GM12875 (cell line): ENCODE measurements around the gene RBM39.
"Not testable (repeated sequence)": the region's sequence is repeated elsewhere in the genome, so short reads cannot be mapped to it uniquely, and the experiment has no call there.

Experiments used
- H3K4me3 ChIP-seq: one replicate; pipeline ENCODE4 v1.5.1; 2011; ENCODE audit warnings: low read depth, low read length, control low read depth
- TF ChIP-seq, protein P1 (sequence below): IDR thresholded peaks from 2 replicates; pipeline ENCODE4 v1.5.1; 2011; ENCODE audit warnings: low read depth, mild to moderate bottlenecking, control low read depth, inconsistent platforms, low read length, moderate library complexity, borderline replicate concordance; ENCODE audit not compliant: insufficient read depth

Gene RBM39

DNA sequence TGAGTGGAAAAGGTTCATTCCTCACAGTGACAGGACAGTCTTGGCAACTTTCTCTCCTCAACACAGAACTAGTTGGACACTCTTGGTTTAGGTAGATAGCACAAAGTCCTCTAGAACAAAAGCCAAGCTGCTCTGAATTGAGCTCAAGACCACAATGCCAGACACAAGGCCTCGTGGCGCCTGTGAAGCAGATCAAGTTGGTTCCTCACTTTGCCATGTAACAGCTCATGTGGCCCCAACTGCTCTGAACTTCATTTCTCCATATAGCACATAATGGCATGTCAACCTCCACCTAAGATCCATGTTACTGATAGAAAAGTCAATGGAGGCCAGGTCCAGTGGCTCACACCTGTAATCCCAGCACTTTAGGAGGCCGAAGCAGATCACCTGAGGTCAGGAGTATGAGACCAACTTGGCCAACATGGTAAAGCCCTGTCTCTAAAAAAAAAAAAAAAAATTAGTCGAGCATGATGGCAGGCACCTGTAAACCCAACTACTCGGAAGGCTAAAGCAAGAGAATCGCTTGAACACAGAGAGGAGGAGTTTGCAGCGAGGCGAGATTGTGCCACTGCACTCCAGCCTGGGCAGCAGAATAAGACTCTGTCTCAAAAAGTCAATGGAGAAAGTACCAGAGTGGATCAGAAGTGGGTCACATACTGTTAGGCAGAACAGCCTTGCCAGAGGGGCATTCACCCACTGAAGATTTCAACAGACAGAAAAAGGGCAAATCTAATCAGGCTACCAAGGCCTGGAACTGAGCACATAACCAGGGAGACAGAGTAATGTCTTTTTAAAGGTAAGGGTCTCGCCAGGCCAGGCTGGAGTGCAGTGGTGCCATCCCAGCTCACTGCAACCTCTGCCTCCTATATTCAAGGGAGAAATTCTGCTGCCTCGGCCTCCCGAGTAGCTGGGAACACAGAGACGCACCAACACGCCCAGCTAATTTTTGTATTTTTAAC lies 21.6 kb downstream of the RBM39 start:
- H3K4me3 ChIP-seq, result no peak overlapping the region
- TF ChIP-seq, protein P1, sequence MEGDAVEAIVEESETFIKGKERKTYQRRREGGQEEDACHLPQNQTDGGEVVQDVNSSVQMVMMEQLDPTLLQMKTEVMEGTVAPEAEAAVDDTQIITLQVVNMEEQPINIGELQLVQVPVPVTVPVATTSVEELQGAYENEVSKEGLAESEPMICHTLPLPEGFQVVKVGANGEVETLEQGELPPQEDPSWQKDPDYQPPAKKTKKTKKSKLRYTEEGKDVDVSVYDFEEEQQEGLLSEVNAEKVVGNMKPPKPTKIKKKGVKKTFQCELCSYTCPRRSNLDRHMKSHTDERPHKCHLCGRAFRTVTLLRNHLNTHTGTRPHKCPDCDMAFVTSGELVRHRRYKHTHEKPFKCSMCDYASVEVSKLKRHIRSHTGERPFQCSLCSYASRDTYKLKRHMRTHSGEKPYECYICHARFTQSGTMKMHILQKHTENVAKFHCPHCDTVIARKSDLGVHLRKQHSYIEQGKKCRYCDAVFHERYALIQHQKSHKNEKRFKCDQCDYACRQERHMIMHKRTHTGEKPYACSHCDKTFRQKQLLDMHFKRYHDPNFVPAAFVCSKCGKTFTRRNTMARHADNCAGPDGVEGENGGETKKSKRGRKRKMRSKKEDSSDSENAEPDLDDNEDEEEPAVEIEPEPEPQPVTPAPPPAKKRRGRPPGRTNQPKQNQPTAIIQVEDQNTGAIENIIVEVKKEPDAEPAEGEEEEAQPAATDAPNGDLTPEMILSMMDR, result no peak

DNA sequence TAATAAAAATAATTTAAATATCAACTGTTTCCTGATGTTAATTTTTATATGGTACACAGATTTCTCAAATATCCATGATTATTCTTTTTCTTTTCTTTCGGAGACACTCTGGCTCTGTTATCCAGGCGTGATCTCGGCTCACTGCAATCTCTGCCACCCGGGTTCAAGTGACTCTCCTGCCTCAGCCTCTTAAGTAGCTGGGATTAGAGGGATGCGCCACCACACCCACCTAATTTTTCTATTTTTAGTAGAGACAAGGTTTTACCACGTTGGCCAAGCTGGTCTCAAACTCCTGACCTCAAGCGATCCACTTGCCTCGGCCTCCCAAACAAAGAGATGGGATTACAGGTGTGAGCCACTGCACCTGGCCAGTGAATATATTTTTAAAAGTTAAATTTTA lies 22.3 kb downstream of the RBM39 start:
- H3K4me3 ChIP-seq, result no peak overlapping the region
- TF ChIP-seq, protein P1, result no peak

DNA sequence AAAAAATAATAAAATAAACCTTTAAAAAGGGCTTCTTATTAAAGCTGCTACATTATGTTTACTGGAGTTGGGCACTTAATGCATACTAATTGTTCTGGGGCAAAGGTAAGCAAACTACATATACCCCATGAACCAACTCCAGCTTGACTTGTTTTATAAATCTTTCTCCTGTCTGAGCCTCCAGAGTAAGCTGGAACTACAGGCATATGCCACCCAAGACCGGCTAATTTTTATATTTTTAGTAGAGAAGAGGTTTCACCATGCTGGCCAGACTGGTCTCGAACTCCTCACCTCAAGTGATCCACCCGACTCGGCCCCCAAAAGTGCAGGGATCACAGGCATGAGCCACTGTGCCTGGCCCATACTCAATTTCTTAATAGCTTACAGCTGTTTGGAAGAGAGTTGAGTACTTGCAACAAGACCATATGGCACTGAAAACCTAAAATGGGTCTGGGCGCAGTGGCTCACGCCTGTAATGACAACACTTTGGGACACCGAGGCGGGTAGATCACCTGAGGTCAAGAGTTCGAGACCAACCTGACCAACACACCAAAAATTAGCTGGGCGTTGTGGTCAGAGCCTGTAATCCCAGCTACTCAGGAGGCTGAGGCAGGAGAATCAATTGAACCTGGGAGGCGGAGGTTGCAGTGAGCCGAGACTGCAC lies 23.0 kb downstream of the RBM39 start:
- TF ChIP-seq, protein P1, result no peak
- H3K4me3 ChIP-seq, result no peak overlapping the region

DNA sequence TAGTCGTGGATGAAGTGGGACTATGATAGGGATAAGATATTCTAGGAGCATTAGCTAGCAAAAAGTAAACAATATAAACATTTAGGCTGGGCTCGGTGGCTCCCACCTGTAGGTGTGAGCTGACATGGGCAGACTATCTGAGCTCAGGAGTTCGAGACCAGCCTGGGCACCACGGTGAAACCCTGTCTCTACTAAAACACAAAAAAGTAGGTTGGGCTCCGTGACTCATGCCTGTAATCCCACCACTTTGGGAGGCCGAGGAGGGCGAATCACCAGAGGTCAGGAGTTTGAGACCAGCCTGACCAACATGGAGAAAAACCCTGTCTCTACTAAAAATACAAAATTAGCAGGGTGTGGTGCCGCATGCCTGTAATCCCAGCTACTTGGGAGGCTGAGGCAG lies 23.7 kb downstream of the RBM39 start:
- not testable (repeated sequence) for H3K4me3 ChIP-seq

DNA sequence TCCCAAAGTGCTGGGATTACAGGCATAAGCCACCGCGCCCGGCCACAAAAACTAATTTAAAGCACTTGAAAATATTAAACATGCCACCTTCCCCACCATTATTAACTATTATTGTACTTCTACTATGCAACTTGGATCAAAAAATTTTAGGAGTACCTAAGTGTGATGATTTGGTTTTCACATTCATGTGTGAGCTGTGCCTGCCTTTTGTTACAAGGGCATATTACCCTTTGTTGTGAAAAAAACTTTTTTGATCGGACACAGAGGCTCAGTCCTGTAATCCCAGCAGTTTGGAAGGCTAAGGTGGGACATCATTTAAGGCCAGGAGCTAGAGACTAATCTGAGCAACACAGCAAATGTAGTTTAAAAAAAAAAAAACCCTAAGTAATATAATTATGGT lies 25.7 kb downstream of the RBM39 start:
- TF ChIP-seq, protein P1, result no peak
- no peak overlapping the region for H3K4me3 ChIP-seq

DNA sequence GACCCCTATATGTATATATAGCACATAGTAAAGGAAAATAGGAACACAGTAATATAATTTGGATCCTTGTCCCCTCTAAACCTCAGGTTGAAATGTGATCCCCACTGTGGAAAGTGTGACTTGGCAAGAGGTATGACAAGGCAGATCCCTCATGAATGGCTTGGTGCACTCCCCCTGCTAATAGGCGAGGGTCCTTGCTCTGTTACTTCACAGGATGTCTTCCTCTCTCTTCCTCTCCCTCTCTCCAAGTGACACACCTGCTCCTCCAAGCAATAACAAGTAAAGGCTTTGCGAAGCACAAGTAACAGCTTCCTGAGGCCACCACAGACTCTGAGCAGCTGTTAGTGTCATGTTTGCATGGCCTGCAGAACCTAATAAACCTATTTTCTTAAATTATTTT lies 26.4 kb downstream of the RBM39 start:
- TF ChIP-seq, protein P1, result no peak
- H3K4me3 ChIP-seq, result no peak overlapping the region

- H3K4me3 ChIP-seq, result no peak overlapping the region
- TF ChIP-seq, protein P1, result no peak
These were observed 27.9 kb downstream of the RBM39 start for GRCh38 chr20:35714127-35714526.

DNA sequence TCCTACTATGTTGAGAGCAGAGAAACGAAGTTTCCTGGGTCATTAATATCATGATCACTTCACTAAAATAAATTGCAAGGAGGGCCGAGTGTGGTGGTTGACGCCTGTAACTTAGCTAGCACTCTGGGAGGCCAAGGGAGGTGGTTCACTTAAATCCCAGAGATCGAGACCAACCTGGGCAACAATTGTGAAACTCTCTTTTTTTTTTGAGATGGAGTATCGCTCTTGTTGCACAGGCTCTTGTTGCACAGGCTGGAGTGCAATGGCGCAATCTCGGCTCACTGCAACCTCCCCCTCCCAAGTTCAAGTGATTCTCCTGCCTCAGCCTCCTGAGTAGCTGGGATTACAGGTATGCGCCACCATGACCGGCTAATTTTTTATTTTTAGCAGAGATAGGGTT lies 28.9 kb downstream of the RBM39 start:
- not testable (repeated sequence) for H3K4me3 ChIP-seq
